ENCODE measurements around the gene TNRC6C. TPM values are rescaled to one million over a fixed set of nuclear protein-coding genes. Genes with fewer than 3 reads are reported as not detected.

Gene TNRC6C
- total RNA-seq, 1 donor from 2014 or later, result 25.8 TPM

DNA sequence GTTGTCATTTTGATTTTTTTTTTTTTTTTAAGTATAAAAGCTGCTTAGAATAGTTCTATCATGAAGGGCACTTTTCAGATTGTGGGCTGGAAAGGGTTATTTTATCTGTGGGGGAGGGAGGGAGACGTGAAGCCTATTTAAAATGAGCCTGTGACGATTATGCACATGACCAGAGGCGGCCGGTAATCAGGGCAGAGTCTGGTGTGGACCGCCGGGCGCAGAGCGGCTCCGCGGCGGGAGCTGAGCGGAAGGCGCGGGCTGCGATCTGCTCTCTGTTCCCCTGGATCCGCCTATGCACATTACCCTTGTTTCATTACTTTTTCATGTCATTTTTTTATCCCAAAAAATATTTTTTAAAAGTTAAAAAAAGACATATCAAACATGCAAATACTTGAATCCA is 146.6 kb downstream of the TNRC6C start:
- DNase-seq (ENCODE audit: low spot score in 2 of 2), result no peak
- TF ChIP-seq, protein P1, sequence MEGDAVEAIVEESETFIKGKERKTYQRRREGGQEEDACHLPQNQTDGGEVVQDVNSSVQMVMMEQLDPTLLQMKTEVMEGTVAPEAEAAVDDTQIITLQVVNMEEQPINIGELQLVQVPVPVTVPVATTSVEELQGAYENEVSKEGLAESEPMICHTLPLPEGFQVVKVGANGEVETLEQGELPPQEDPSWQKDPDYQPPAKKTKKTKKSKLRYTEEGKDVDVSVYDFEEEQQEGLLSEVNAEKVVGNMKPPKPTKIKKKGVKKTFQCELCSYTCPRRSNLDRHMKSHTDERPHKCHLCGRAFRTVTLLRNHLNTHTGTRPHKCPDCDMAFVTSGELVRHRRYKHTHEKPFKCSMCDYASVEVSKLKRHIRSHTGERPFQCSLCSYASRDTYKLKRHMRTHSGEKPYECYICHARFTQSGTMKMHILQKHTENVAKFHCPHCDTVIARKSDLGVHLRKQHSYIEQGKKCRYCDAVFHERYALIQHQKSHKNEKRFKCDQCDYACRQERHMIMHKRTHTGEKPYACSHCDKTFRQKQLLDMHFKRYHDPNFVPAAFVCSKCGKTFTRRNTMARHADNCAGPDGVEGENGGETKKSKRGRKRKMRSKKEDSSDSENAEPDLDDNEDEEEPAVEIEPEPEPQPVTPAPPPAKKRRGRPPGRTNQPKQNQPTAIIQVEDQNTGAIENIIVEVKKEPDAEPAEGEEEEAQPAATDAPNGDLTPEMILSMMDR (IDR thresholded peaks at IDR 0.05), result no peak
- Histone ChIP-seq H3K36me3 (peaks cover 49 to 50% of the 10 kb centered on the region in 2 donors), H3K27me3 (no peaks in the 10 kb centered on the region), H3K4me3 (no peak overlapping the region), H3K9me3 (no peaks in the 10 kb centered on the region), H3K4me1 (no peaks in the 10 kb centered on the region), H3K27ac (no peak overlapping the region)
- intact Hi-C loops (cut with DNase I), result no loop called here

- intact Hi-C loops (cut with DNase I), result no loop called here
- TF ChIP-seq, protein P1 (IDR thresholded peaks at IDR 0.05), result no peak
- Histone ChIP-seq H3K27ac (no peak overlapping the region), H3K4me1 (no peaks in the 10 kb centered on the region), H3K9me3 (no peaks in the 10 kb centered on the region), H3K4me3 (no peak overlapping the region), H3K27me3 (no peaks in the 10 kb centered on the region), H3K36me3 (peaks cover 45 to 50% of the 10 kb centered on the region in 2 donors)
- no peak for DNase-seq (ENCODE audit: low spot score in 2 of 2)
Measured at GRCh38 chr17:78105551-78105950, 147.0 kb downstream of the TNRC6C start.

GRCh38 chr17:78106211-78106610 is 147.7 kb downstream of the TNRC6C start:
- no peak overlapping the region for H3K27ac ChIP-seq
- TF ChIP-seq, protein P1 (IDR thresholded peaks at IDR 0.05), result no peak
- H3K36me3 ChIP-seq, result peaks cover 43 to 50% of the 10 kb centered on the region in 2 donors
- H3K27me3 ChIP-seq, result no peaks in the 10 kb centered on the region
- DNase-seq (ENCODE audit: low spot score in 2 of 2), result no peak
- no peak overlapping the region for H3K4me3 ChIP-seq
- intact Hi-C loops (cut with DNase I), result no loop called here
- no peaks in the 10 kb centered on the region for H3K4me1 ChIP-seq
- H3K9me3 ChIP-seq, result no peaks in the 10 kb centered on the region

DNA sequence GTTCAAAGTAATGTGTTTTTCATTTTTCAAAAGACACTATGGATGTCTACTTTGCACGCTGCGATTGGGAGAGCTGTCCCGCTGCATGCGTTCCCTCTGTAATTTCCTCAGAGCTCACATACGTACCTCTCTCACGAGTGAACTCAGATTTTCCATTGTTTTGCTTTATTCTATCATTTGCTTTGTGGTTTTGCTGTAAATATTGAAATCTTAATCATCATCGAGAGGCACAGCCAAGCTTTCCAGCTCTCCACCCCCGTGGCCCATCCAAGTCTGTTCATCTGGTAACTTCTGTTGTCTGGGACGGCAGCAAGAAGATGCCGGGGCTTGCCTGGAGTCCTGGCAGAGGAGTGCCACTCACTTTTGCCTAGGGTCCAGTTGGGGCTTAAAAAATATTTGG is 149.0 kb downstream of the TNRC6C start:
- Histone ChIP-seq H3K9me3 (no peaks in the 10 kb centered on the region), H3K27ac (no peak overlapping the region), H3K4me3 (no peak overlapping the region), H3K4me1 (peaks cover 0 to under 1% of the 10 kb centered on the region in 2 donors), H3K27me3 (no peaks in the 10 kb centered on the region), H3K36me3 (peaks cover 33 to 42% of the 10 kb centered on the region in 2 donors)
- no peak for DNase-seq (ENCODE audit: low spot score in 2 of 2)
- TF ChIP-seq, protein P1 (IDR thresholded peaks at IDR 0.05), result no peak
- intact Hi-C loops (cut with DNase I), result no loop called here

DNA sequence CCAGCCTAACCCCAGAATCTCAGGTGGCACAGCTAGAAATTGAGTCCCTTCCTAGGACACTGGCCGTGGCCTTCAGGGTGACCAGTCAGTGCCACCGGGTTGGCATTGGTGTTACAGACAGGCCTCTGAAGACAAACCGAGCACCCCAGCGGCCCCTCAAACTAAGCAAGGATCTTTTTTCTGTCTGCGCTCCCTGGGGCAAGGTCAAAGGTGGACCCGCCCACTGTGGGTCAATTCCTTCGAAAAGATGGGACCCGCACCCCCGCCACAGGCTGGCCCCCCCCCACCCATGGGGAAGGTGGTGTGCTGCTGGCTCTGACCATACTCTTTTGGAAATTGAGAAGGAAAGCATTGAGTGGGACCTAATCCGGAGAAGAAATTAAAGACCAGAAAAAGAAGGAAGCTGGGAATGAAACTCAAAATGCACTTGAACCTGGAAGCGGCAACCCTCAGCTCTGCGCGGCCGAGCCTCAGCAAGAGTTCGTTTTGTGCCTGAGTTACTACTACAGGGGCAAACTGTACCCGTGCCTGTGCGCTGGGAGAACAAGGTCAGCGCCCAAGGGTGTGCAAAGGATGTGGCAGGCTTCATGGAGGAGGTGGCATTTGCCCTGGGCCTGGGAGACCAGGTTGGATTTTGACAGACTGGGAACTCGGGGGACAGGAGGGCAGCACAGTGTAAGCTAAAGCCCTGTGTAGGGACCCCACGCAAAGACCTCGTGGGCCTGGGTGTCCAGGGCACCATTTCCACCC is 149.6 kb downstream of the TNRC6C start:
- DNase-seq (ENCODE audit: low spot score in 2 of 2), result peak in 1 of 2 donors; percentile 4

More for the DNA sequence above, 149.6 kb downstream of the TNRC6C start:
- Histone ChIP-seq H3K36me3 (peaks cover 26 to 36% of the 10 kb centered on the region in 2 donors), H3K4me3 (no peak overlapping the region), H3K27me3 (no peaks in the 10 kb centered on the region), H3K27ac (no peak overlapping the region), H3K9me3 (no peaks in the 10 kb centered on the region), H3K4me1 (peaks cover 0 to 4% of the 10 kb centered on the region in 2 donors)
- TF ChIP-seq, protein P1 (IDR thresholded peaks at IDR 0.05), result no peak
- intact Hi-C loops (cut with DNase I), result no loop called here
